HuH-7 (cell line): ENCODE measurements around the gene TGFBR3.

Experiments
- DNase-seq: peaks from one replicate; pipeline ENCODE4 v3.0.0; 2011; ENCODE audit warnings: low spot score

Gene TGFBR3

GRCh38 chr1:91708691-91709090 lies 177.3 kb downstream of the TGFBR3 start:
- DNase-seq = no peak

GRCh38 chr1:91707890-91708218 lies 178.1 kb downstream of the TGFBR3 start:
- no peak for DNase-seq

GRCh38 chr1:91707114-91707889 lies 178.6 kb downstream of the TGFBR3 start:
- DNase-seq = no peak

- DNase-seq = no peak
Observed at GRCh38 chr1:91706140-91706957, 179.6 kb downstream of the TGFBR3 start.

- no peak for DNase-seq
Observed at GRCh38 chr1:91704746-91705145, 181.2 kb downstream of the TGFBR3 start.

GRCh38 chr1:91703095-91703494 lies 182.9 kb downstream of the TGFBR3 start:
- no peak for DNase-seq

DNA sequence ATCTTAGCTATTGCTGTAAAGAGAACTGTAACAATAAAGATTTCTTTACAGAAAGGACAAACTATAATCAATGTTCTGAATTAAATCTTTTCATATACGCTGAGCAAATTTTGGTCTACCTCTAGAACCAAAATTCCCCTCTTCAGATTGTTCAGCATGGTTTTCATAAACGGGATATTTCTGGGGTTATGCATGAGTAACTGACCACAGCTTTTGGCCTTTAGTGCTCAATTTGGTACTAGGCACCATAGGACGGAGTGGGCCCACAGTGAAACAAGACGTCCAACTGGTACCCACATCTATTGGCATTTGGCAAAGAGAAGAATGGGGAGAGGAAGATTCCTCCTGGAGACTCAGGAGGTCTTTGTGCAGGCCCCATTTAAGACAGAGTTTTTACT lies 184.5 kb downstream of the TGFBR3 start:
- no peak for DNase-seq

- no peak for DNase-seq
Observed at GRCh38 chr1:91700771-91701471, 185.0 kb downstream of the TGFBR3 start.

DNA sequence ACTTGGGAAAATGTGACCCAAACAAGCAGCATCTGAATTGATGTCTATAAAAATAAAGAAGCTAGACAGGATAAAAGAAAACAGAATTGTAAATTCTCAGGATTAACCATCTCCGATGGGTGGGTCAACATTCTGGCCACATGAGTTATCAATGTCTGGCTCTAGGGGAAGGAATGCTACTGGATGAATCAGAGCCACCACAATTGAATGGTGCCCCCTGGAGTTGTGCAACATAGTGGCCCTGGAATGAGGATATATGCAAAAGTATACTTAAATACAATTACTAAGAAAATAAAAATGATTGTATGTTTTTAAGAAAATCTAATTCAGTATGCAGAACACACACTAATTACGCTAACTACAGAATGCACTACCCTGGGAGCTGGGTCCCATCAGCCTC lies 185.6 kb downstream of the TGFBR3 start:
- no peak for DNase-seq

DNA sequence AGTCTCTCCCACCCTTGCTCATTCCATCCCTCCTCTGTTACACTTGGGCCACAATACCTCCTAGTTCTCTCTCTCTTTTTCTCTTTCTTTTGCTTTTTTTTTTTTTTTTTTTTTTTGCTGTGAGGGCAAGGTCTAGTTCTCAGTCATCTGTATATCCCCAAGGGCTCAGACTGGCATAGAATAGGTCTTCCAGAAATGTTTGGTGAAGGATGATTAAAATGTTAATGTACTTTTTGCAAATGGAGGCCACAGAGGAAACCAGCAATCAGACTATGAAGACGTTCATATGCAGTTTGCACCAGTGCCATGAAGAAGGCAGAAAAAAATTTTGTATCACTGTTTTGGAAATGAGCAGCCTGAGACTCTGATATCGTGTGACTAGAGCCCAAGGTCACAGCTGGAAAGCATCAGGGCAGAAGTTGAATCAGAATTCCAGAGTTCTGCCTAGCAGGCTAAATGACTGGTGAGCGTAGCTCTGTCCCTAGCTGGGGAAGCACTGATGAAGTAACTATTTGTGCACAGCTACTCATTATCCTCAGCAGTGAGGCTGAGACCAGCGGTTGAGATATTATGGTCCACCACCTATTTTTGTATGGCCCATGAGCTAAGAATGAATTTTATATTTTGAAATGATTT lies 186.5 kb downstream of the TGFBR3 start:
- no peak for DNase-seq

DNA sequence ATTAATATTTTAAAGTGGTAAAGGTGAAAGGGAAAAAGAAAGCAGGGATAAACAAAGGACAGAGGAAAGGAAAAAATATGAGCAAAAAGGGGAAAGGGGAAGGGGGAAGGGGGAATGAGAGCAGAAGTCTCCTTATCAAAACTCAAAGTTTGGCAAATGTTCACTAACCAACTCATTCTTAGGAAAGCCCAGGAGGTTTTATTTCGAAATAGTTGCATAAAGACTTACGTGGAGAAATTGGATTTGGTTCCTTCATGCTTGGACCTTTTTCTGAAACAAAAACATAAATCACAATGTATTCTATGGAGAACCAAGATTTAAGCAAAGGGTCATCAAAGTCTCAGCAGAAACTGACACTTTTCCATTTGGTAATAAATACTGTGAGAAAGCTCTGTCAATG lies 188.1 kb downstream of the TGFBR3 start:
- DNase-seq = no peak

- no peak for DNase-seq
Observed at GRCh38 chr1:91697416-91697815, 188.5 kb downstream of the TGFBR3 start.

DNA sequence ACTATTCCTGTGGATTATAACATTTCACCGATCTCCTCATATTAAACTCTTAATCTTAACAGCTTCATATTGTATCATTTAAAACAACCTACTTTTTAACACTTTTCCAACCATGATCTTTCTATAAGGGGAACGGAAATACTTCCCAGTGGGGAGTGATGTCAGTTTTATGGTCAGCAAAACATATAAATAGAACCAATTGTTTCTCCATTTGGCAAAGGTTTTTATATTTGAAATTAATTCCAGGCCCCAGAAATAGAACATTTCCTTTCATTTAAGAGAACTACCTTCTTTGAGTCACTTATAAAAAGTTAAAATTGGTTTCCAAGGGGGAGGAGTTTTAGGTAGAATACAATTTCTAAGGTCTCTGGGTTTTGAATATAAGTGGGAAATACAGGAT lies 189.6 kb downstream of the TGFBR3 start:
- DNase-seq = no peak

DNA sequence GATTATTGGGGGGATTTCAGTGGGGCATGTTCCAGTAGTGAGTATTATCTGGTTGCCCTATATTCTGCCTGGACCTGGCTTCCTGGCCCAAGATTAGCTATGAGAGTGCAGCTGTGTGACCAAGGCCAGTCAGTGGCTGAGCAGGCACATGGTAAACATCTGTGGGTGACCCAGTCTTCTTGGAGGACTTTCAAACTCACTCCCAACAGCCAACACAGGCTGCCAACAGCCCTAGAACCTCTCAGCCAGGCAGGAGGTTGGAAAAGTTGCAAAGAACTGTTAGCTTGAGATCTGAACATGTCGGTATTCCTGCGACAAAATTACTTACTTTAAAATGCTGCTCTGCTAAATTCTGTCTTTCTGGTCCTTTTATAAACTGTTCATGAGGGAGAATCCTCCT lies 192.4 kb downstream of the TGFBR3 start:
- no peak for DNase-seq

- DNase-seq = no peak
Observed at GRCh38 chr1:91691525-91691924, 194.4 kb downstream of the TGFBR3 start.

DNA sequence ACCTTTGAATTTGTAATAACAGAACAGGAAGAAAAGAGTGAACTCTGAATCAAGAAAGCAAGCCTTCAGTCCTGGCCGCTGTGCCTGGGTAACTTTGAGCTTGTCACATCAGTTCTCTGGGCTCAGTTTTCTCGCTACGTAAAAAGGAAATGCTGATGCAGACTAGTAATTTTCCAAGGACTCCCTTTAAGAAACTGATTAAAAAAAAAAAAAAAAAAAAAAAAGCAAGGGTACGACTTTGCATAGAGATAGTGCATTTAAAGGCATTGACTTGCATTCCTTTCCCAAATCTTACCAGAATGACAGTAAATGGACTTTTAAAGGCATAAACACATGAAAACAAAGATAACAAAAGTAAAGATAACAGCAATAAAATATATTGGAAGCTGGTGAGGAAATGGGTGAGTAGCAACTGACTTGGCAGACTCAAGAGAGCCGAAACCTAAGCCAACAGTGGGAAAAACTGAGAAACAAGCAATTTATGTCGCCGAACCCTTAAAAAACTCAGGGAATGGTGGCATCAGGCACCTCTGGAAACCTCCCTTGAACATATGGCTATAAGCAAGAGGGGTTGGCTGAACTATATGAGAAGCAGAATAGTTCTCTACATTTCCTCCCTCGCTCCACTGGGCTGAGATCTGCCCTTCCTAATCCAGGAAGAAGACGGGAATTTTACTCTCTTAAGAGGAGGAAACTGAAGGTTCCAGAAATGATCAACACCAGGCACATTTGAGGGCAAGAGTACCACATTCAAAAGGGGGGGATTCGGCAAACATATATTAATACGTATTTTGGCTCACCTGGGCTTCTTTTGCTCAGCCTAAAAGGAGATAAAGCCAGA lies 196.1 kb downstream of the TGFBR3 start:
- DNase-seq = no peak

DNA sequence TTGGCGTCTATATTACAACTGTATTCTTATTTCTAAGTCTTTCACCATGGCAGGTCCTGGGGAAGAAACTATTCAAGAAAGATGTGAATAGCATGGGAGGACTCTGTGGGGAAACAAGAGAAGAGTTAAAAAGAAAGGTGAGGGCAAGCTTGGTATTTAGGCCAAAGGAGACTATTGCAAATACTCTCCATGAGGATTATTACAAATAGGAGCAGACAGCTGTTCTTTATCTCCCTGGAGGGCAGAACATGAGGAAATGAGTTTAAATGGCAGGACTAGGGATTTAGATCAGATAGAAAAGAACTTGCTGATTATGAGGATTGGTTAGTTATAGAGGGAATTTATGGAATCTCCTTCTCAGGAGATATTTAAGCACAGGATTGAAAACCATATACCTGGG lies 198.5 kb downstream of the TGFBR3 start:
- DNase-seq = no peak

GRCh38 chr1:91685994-91686393 lies 200.0 kb downstream of the TGFBR3 start:
- no peak for DNase-seq

DNA sequence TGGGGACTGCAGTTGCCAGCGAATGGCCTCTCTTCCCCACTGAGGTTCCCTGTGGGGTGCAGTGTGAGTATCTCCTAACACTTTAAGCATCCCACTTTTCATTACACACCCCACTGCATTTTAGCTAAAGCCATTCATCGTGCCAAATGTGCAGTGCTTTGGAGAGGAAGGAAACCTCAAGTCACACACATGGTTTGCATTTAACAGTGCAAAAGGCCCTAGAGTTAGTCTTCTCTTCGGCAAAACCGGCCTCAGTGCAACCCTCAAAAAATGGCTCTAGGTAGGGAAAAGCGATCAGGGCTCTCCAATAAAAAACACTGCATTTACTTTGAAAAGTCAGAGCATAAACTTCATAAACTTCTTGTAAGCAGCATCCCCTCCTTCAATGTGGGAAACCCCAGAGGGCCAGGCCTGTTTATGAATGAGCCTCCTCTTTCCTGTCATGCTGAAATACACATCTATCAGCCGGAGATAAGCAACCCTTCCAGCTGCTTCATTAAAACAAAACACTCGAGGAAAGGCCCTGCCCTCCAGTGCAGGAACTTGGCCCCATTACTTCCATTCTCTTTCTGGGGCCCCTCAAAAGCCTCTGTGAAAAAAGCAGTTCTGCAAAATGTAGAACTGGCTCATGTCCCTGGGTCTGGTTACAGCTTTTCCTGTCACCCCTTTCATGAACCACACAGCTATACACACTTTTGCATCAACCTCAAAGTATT lies 201.3 kb downstream of the TGFBR3 start:
- no peak for DNase-seq

DNA sequence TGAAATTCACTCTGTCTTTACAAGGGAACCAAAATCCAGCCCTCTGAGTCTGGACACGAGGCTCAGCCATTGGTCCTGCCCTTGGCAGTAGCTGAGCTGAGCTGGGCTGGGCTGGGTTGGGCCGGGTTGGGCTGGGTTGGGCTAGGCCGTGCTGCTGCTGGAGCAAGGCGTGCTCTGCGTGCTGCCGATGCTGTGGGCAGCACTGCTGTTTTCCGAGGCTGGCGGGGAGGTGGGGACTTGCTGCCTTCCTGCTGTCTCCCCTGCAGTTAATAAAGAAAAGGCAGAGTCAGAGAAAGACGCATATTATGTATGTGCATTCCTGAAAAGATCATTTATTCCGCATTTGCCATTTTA lies 202.4 kb downstream of the TGFBR3 start:
- DNase-seq = no peak
